GM18909 (cell line): ENCODE results near the gene PHACTR3.

Experiments
- ATAC-seq: cut with Tn5 transposase; IDR thresholded peaks from one replicate; pipeline ENCODE4 v1.9.1; 2021; ENCODE audit warnings: mild to moderate bottlenecking; ENCODE audit not compliant: unreplicated experiment, poor library complexity

PHACTR3 gene

GRCh38 chr20:59640267-59640666 lies 35.9 kb downstream of the PHACTR3 start:
- ATAC-seq: no peak

GRCh38 chr20:59643615-59644061 lies 39.3 kb downstream of the PHACTR3 start:
- ATAC-seq: no peak

GRCh38 chr20:59644371-59644939 lies 40.1 kb downstream of the PHACTR3 start:
- no peak for ATAC-seq

GRCh38 chr20:59645271-59645670 lies 40.9 kb downstream of the PHACTR3 start:
- no peak for ATAC-seq

GRCh38 chr20:59645761-59646171 lies 41.4 kb downstream of the PHACTR3 start:
- ATAC-seq: no peak

GRCh38 chr20:59646487-59646886 lies 42.1 kb downstream of the PHACTR3 start:
- ATAC-seq: no peak

GRCh38 chr20:59647271-59647670 lies 42.9 kb downstream of the PHACTR3 start:
- ATAC-seq: no peak

- ATAC-seq: no peak
These were observed 44.2 kb downstream of the PHACTR3 start for GRCh38 chr20:59648466-59649070.

GRCh38 chr20:59650418-59650817 lies 46.1 kb downstream of the PHACTR3 start:
- ATAC-seq: no peak

GRCh38 chr20:59652381-59652780 lies 48.0 kb downstream of the PHACTR3 start:
- ATAC-seq: no peak

- no peak for ATAC-seq
These were observed 52.1 kb downstream of the PHACTR3 start for GRCh38 chr20:59656417-59656816.

GRCh38 chr20:59657459-59658046 lies 53.2 kb downstream of the PHACTR3 start:
- no peak for ATAC-seq

- ATAC-seq: no peak
These were observed 56.1 kb downstream of the PHACTR3 start for GRCh38 chr20:59660471-59660870.

- no peak for ATAC-seq
These were observed 56.8 kb downstream of the PHACTR3 start for GRCh38 chr20:59661153-59661552.

GRCh38 chr20:59661621-59662020 lies 57.3 kb downstream of the PHACTR3 start:
- no peak for ATAC-seq

- no peak for ATAC-seq
These were observed 57.8 kb downstream of the PHACTR3 start for GRCh38 chr20:59662161-59662560.

- no peak for ATAC-seq
These were observed 58.6 kb downstream of the PHACTR3 start for GRCh38 chr20:59662856-59663512.

GRCh38 chr20:59663513-59664060 lies 59.2 kb downstream of the PHACTR3 start:
- no peak for ATAC-seq

GRCh38 chr20:59664421-59664941 lies 60.1 kb downstream of the PHACTR3 start:
- no peak for ATAC-seq

GRCh38 chr20:59665656-59666555 lies 61.6 kb downstream of the PHACTR3 start:
- no peak for ATAC-seq
